ENCODE measurements around the gene CAMTA1.

The CAMTA1 gene

GRCh38 chr1:7541629-7542028 is 756.4 kb downstream of the CAMTA1 start:
- TF ChIP-seq CTCF (IDR thresholded peaks at IDR 0.05; ENCODE audit: insufficient read depth, low read depth, low read length, missing control alignments) = no peak

GRCh38 chr1:7543718-7544090 is 758.5 kb downstream of the CAMTA1 start:
- no peak for TF ChIP-seq CTCF (IDR thresholded peaks at IDR 0.05; ENCODE audit: insufficient read depth, low read depth, low read length, missing control alignments)
- no peak for DNase-seq (ENCODE audit: low read depth)

More at GRCh38 chr1:7541629-7542028, 756.4 kb downstream of the CAMTA1 start:
- no peak for DNase-seq (ENCODE audit: low read depth)
- no peak overlapping the region for H3K4me3 ChIP-seq (ENCODE audit: low read depth, low read length)

GRCh38 chr1:7549277-7550161 is 764.3 kb downstream of the CAMTA1 start:
- peak; percentile 46 for DNase-seq (ENCODE audit: low read depth)
- no peak for TF ChIP-seq CTCF (IDR thresholded peaks at IDR 0.05; ENCODE audit: insufficient read depth, low read depth, low read length, missing control alignments)
- H3K4me3 ChIP-seq (ENCODE audit: low read depth, low read length) = no peak overlapping the region

More at GRCh38 chr1:7543718-7544090, 758.5 kb downstream of the CAMTA1 start:
- no peak overlapping the region for H3K4me3 ChIP-seq (ENCODE audit: low read depth, low read length)

GRCh38 chr1:7550261-7550865 is 765.1 kb downstream of the CAMTA1 start:
- no peak overlapping the region for H3K4me3 ChIP-seq (ENCODE audit: low read depth, low read length)
- DNase-seq (ENCODE audit: low read depth) = no peak
- no peak for TF ChIP-seq CTCF (IDR thresholded peaks at IDR 0.05; ENCODE audit: insufficient read depth, low read depth, low read length, missing control alignments)

GRCh38 chr1:7550981-7551380 is 765.7 kb downstream of the CAMTA1 start:
- H3K4me3 ChIP-seq (ENCODE audit: low read depth, low read length) = no peak overlapping the region
- TF ChIP-seq CTCF (IDR thresholded peaks at IDR 0.05; ENCODE audit: insufficient read depth, low read depth, low read length, missing control alignments) = no peak
- DNase-seq (ENCODE audit: low read depth) = no peak

- TF ChIP-seq CTCF (IDR thresholded peaks at IDR 0.05; ENCODE audit: insufficient read depth, low read depth, low read length, missing control alignments) = no peak
- H3K4me3 ChIP-seq (ENCODE audit: low read depth, low read length) = no peak overlapping the region
- no peak for DNase-seq (ENCODE audit: low read depth)
These were observed 766.2 kb downstream of the CAMTA1 start for GRCh38 chr1:7551442-7551841.

All from GM12865 (cell line).